ENCODE results near the gene CLK2.

CLK2 gene

GRCh38 chr1:155254714-155255242, 18.5 kb downstream of the CLK2 start:
- no peak for TF ChIP-seq CTCF (IDR thresholded peaks at IDR 0.05; ENCODE audit: low read depth, low read length)
- peak overlapping the region; percentile 75 for H3K4me3 ChIP-seq (ENCODE audit: low read depth, low read length)

GRCh38 chr1:155254228-155254713, 19.0 kb downstream of the CLK2 start:
- peak overlapping the region; percentile 75 for H3K4me3 ChIP-seq (ENCODE audit: low read depth, low read length)
- TF ChIP-seq CTCF (IDR thresholded peaks at IDR 0.05; ENCODE audit: low read depth, low read length), result no peak

- H3K4me3 ChIP-seq (ENCODE audit: low read depth, low read length), result peak overlapping the region; percentile 75
- no peak for TF ChIP-seq CTCF (IDR thresholded peaks at IDR 0.05; ENCODE audit: low read depth, low read length)
Measured at GRCh38 chr1:155253797-155254196, 19.5 kb downstream of the CLK2 start.

- peak overlapping the region; percentile 75 for H3K4me3 ChIP-seq (ENCODE audit: low read depth, low read length)
- no peak for TF ChIP-seq CTCF (IDR thresholded peaks at IDR 0.05; ENCODE audit: low read depth, low read length)
Measured at GRCh38 chr1:155253208-155253607, 20.1 kb downstream of the CLK2 start.

GRCh38 chr1:155251566-155251965, 21.7 kb downstream of the CLK2 start:
- TF ChIP-seq CTCF (IDR thresholded peaks at IDR 0.05; ENCODE audit: low read depth, low read length), result no peak
- no peak overlapping the region for H3K4me3 ChIP-seq (ENCODE audit: low read depth, low read length)

- peak; percentile 99 for TF ChIP-seq CTCF (IDR thresholded peaks at IDR 0.05; ENCODE audit: low read depth, low read length)
- no peak overlapping the region for H3K4me3 ChIP-seq (ENCODE audit: low read depth, low read length)
Measured at GRCh38 chr1:155250633-155251449, 22.5 kb downstream of the CLK2 start.

- no peak overlapping the region for H3K4me3 ChIP-seq (ENCODE audit: low read depth, low read length)
- no peak for TF ChIP-seq CTCF (IDR thresholded peaks at IDR 0.05; ENCODE audit: low read depth, low read length)
Measured at GRCh38 chr1:155250246-155250632, 23.1 kb downstream of the CLK2 start.

Measured in WI38 (cell line).